Mesothelial cell of epicardium (in vitro differentiated cells): Measurements from ENCODE around the gene TJP2. TPM values are rescaled to one million over a fixed set of nuclear protein-coding genes. Genes with fewer than 3 reads are reported as not detected.
A peak's percentile ranks its signal among the peaks of the same experiment; 100 is the strongest.

Experiments used
- DNase-seq, 2 experiments: peaks; one replicate each; pipeline ENCODE4 v3.0.0; 2021; ENCODE audit warnings: low spot score in 2 of 2; ENCODE audit not compliant: unreplicated experiment in 2 of 2
- H3K27ac Mint-ChIP-seq: 2 replicates; pipeline ENCODE4 v1.8.0; 2021; ENCODE audit warnings: mixed read lengths
- H3K27me3 Mint-ChIP-seq: 2 replicates; pipeline ENCODE4 v1.8.0; 2021; ENCODE audit warnings: low read depth, mixed read lengths
- H3K36me3 Mint-ChIP-seq: 2 replicates; pipeline ENCODE4 v1.8.0; 2021; ENCODE audit warnings: mixed read lengths
- H3K4me1 Mint-ChIP-seq: 2 replicates; pipeline ENCODE4 v1.8.0; 2021; ENCODE audit warnings: mixed read lengths
- H3K4me3 Mint-ChIP-seq: 2 replicates; pipeline ENCODE4 v1.8.0; 2021; ENCODE audit warnings: mild to moderate bottlenecking, moderate library complexity, mixed read lengths
- H3K9me3 Mint-ChIP-seq: 2 replicates; pipeline ENCODE4 v1.8.0; 2021; ENCODE audit warnings: mixed read lengths
- total RNA-seq: library from RNA; stranded (reverse); gene quantifications from 3 replicates; pipeline ENCODE4 v1.2.1, GENCODE V29; 2021
- TF ChIP-seq, protein P1 (sequence below): fragments of 200-600 bp; sonication (generic); IDR thresholded peaks from one replicate; pipeline ENCODE4 v1.5.0; 2021; ENCODE audit warnings: antibody characterized with exemption; ENCODE audit not compliant: unreplicated experiment

The TJP2 gene
- total RNA-seq, 1 donor from 2014 or later: 58.0 TPM

DNA sequence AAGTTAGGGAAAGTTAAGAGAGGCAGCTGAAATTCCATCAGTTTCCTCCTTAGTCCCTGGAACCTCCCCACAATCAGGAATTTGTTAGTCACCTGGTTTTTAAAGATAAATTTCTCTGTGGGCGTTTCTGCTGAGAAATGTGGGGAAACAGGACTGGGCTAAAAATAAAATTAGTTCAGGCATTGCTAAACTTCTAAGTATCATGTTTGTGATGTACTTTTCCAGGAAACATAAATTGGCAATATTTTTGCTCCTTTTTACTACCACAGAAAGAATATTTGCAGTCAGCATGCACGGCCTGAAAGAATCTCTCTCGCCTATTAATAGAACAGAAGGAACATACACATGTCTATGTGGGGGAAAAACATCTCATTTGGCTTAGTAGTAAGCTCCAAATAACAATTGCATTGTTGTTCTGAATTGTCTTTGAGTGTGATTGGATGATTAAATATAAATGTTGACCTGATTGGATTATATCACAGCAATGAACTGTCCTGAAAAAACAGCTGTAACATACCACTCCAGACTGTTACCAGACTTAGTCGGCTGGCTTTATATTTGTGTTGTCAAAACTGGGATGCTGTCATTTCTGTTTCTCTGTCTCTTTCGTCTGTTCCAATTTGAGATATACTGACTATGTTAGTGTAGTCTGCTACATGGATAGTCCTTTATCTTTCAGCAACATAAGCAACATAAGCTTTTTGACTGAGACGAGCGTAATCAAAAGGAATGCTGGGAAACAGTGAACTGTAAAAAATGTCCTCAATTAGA lies 12.9 kb downstream of the TJP2 start:
- Mint-ChIP-seq H3K27ac (peak overlapping the region; percentile 94), H3K9me3 (no peaks in the 10 kb centered on the region), H3K36me3 (no peaks in the 10 kb centered on the region), H3K4me3 (no peak overlapping the region), H3K4me1 (peaks cover 48% of the 10 kb centered on the region), H3K27me3 (no peaks in the 10 kb centered on the region)
- TF ChIP-seq, protein P1, sequence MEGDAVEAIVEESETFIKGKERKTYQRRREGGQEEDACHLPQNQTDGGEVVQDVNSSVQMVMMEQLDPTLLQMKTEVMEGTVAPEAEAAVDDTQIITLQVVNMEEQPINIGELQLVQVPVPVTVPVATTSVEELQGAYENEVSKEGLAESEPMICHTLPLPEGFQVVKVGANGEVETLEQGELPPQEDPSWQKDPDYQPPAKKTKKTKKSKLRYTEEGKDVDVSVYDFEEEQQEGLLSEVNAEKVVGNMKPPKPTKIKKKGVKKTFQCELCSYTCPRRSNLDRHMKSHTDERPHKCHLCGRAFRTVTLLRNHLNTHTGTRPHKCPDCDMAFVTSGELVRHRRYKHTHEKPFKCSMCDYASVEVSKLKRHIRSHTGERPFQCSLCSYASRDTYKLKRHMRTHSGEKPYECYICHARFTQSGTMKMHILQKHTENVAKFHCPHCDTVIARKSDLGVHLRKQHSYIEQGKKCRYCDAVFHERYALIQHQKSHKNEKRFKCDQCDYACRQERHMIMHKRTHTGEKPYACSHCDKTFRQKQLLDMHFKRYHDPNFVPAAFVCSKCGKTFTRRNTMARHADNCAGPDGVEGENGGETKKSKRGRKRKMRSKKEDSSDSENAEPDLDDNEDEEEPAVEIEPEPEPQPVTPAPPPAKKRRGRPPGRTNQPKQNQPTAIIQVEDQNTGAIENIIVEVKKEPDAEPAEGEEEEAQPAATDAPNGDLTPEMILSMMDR: no peak
- DNase-seq: no peak

DNA sequence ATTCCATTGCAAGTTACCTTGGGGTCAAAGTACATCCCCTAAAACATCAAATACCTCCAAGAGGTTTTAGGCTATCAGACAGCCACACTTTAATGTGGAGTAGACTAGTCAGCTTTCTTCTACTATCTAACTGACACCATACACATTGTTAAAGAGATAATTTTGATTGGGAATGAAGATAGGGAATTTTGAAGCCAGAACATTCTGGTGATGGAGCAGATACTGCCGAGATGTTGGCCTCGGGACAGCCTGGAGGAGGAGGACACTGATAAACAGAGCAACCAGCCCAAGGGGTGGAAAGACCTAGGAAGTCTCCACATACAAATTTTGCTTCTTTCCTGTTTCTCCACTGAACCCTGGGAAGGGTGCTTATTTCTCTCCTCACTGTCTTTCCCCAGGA lies 14.9 kb downstream of the TJP2 start:
- H3K4me3 Mint-ChIP-seq: no peak overlapping the region
- no peaks in the 10 kb centered on the region for H3K27me3 Mint-ChIP-seq
- DNase-seq: no peak
- peak overlapping the region; percentile 30 for H3K27ac Mint-ChIP-seq
- H3K4me1 Mint-ChIP-seq: peaks cover 47% of the 10 kb centered on the region
- H3K36me3 Mint-ChIP-seq: no peaks in the 10 kb centered on the region
- TF ChIP-seq, protein P1: no peak
- H3K9me3 Mint-ChIP-seq: no peaks in the 10 kb centered on the region

DNA sequence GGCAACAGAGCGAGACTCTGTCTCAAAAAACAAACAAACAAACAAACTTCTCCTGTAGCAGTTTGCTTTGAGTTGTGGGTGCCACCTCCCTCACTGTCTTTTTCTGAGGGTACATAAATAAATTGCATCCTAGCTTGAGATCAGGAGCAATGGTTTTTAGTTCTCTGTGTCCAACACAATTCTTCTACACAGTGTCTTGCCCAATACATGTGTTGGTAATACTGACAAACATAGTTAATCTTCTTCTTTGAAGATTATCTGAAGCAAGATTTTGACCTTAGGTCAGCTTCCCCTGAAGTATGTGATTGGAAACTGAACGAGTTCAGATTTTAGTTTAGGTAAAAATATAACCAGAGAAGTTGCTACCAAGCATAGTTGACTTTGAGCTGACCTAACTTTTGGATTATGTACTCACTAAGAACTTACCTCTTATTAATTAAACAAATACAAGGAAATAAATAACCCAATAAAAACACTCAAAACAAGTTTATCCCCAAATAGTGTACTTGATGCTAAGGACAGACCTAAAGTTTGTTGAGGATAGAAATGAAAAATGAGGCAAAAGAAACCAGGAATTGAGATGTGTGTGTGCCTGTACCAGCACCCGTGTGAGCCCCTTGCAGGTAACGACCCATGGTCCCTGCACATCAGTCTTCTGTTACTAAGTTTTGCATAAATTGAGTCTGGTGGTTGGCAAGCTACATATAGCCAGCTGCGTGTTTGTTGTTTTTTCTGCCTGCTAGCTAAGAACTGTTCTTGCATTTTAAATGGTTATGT lies 16.2 kb downstream of the TJP2 start:
- DNase-seq: no peak
- H3K4me1 Mint-ChIP-seq: peaks cover 44% of the 10 kb centered on the region
- H3K27ac Mint-ChIP-seq: peak overlapping the region; percentile 12
- H3K27me3 Mint-ChIP-seq: no peaks in the 10 kb centered on the region
- H3K36me3 Mint-ChIP-seq: no peaks in the 10 kb centered on the region
- TF ChIP-seq, protein P1: no peak
- H3K9me3 Mint-ChIP-seq: no peaks in the 10 kb centered on the region
- H3K4me3 Mint-ChIP-seq: no peak overlapping the region

DNA sequence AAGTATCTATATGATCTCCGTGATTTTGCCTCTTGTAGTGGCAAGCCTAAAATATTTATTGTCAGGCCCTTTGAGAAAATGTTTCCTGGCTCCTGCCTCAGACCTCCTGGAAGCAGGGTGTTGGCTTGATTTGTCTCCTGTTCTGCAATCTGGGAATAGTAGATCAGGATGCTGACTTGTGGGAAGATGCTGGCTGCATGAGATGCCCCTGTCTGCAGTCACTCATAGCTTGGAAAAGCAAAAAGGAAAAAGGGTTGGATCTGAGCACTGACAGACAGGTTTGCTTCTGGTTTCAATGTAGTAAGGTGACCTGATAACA lies 16.7 kb downstream of the TJP2 start:
- TF ChIP-seq, protein P1: no peak
- no peak overlapping the region for H3K27ac Mint-ChIP-seq
- no peak overlapping the region for H3K4me3 Mint-ChIP-seq
- DNase-seq: no peak
- no peaks in the 10 kb centered on the region for H3K27me3 Mint-ChIP-seq
- no peaks in the 10 kb centered on the region for H3K36me3 Mint-ChIP-seq
- H3K9me3 Mint-ChIP-seq: no peaks in the 10 kb centered on the region
- peaks cover 40% of the 10 kb centered on the region for H3K4me1 Mint-ChIP-seq

DNA sequence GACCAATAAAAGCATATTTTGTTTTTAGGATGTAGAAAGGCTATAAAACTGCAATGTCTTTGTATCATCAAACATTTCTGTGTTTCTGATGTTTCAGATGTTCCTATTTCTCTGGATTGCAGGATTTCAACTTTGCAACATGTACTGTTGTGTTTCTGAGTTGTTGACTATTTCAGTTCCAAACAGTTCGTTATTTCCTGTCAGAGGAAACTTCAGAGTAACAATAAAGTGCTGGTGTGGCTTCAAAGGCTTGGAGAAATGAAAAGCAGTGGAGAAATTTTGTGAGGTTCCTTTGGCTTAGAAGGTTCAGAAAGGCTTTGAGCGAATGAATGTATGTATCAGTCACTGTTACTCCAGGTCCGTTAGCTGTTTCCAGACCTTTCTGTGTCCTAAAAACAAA lies 17.2 kb downstream of the TJP2 start:
- Mint-ChIP-seq H3K9me3 (no peaks in the 10 kb centered on the region), H3K4me1 (peaks cover 36% of the 10 kb centered on the region), H3K27ac (no peak overlapping the region), H3K36me3 (no peaks in the 10 kb centered on the region), H3K27me3 (no peaks in the 10 kb centered on the region), H3K4me3 (no peak overlapping the region)
- TF ChIP-seq, protein P1: no peak
- no peak for DNase-seq
